ENCODE results near the gene MPV17.
"Not testable (repeated sequence)": the region's sequence is repeated elsewhere in the genome, so short reads cannot be mapped to it uniquely, and the experiment has no call there.

The MPV17 gene

GRCh38 chr2:27322301-27322765 lies 564 bp downstream of the MPV17 start:
- DNase-seq: no peak

DNA sequence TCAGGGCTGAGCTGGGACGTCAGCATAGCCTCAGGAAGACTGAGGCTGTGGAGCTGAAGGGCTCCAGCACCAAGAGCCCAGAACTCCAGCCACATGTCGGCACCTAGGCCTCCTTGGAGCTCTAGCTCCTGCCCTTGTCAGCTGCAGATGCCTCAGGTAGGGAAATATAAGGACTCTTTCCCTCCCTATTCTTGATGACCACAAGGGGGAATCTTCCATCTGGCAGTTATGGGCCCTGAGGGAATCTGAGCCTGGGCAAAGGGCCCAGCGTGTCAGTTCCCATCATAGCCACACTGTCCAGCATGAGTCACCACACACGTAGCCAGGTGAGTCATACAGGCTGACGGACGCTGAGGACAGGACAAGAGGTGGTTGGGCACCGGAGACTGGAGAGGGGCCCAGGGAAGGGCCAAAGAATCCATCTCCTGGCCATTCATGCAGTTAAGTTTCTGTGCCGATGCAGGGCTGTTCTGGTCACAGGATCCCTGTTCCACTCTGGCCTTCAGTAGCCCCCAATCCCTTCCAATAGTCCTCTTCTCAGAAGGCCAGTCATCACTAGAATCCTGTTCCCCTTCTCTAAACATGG lies 1.8 kb downstream of the MPV17 start:
- DNase-seq: peak; percentile 95

- DNase-seq: not testable (repeated sequence)
These were observed 3.1 kb downstream of the MPV17 start for GRCh38 chr2:27319839-27320238.

DNA sequence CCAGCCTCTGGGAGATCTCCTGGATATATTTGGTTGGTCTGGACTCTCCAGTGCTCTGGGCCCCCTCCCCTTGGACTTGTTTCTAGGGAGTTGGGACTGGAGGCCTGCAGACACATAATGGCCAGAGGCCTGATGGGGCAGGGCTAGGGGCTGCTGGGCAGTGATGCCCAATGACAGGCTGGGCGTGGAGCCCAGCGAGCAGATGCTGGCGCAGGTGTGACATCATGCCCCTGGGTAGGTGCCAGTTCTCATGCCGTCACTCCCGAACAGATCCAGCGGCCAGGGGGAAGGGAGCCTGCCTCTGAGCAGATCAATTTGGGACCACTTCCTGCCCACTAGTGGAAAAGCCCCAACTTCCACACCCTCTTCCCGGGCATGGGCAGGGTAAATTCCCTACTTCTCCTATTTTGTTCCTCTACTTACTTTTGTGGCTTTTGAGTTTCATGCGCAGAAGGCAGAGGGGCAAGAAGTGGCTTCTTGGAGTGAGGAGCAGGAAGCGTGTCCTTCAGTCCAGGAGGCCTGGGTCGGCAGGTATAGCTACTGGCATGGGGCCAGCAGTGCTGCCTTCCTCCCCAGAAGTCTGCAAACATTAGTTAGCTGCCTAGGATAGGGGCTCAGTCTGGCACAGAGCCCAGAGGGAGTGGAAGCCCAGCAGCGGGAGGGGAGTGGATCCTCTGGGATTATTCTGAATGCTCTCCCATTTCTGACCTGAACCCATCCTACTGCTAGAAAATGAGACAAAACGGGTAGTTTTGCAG lies 6.1 kb downstream of the MPV17 start:
- DNase-seq: no peak

GRCh38 chr2:27315122-27315521 lies 7.8 kb downstream of the MPV17 start:
- DNase-seq: no peak

DNA sequence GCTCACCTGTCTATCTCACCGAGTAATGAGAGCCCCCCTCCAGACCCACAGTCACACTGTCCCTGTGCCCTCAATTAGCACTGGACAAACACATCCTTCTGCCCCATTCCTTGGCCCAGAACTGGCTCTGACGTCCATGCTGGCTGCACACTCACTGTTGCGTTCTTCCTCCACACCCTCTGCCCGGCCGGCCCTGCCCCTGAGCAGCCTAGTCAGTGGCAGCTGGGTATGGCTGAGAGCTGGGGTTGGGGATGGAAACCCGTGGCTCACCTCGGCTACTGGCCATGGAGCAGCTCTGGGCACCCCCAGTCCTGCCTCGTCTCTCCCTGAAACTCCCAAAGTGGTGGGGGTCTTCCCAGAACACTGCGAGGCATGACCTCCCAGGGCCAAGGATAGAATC lies 8.2 kb downstream of the MPV17 start:
- DNase-seq: no peak

DNA sequence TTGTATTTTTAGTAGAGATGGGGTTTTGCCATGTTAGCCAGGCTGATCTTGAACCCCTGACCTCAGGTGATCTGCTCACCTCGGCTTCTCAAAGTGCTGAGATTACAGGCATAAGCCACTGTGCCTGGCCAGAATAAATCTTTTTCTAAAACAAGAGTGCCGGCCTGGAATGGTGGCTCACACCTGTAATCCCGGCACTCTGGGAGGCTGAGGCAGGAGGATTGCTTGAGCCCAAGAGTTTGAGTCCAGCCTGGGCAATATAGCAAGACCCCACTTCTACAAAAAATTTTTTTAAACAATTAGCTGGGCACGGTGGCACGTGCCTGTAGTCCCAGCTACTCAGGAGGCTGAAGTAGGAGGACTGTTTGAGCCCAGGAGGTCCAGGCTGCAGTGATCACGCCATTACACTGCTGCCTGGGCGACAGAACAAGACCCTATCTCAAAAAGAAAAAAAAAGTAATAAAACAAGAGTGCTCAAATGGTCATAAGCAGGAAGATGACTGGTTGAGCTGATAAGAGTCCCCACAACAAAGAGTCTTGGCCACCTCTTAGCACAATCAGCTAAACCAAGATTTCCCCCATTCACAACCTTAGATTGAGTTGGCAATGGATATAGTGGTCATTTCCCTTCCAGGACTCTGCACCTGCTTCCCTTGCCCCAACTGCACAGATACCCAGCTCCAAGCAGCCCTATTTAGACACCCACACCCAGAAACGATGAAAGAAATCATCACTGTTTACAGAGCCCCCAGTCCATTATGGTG lies 8.8 kb downstream of the MPV17 start:
- DNase-seq: no peak

DNA sequence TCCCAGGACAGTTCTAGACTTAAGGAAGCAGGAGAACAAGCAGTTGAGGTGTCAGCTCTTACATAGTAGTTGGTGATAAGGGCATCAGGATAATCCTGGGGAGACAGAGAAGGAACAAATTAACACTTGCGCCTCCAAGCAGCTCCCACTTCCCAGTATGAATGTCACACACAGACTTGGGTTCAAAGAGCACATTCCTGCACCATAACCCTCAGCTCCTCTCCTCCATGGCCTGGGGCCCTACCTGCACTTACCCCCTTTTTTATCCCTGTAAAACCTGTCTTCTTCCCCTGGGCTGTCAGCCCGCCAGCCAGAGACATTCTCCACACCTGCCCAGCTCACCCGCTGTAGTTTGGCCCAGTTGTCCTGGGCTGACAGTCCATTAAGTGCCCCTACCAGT lies 10.7 kb downstream of the MPV17 start:
- no peak for DNase-seq

GRCh38 chr2:27309651-27310050 lies 13.2 kb downstream of the MPV17 start:
- DNase-seq: no peak

DNA sequence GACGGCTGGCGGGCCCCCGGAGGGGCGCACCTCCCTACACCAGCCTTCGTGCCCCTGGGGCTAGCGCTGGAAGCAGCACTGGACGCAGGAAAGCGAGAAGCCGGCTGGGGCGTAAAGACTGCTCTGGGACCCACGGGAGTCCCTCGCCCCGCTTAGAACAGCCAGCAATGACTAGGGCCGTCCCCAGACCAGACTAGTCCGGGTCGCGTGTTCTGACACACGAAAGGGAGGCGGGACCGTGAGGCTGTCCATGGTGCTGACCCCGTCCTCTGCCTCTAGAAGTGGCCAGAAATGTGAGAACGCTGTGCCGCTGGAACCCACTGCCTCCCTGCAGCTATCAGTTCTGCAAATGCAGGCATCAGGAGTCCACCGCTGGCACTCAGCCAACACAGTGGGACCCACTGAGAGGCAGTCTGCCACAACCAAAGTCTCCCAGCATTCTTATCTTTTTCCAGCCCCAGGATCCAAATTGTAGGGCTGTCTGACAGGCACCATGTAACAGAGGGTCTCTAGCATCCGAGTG lies 14.5 kb downstream of the MPV17 start, which contains the start of gene UCN:
Gene UCN, minus strand, starts transcription at position 87 of the 523 bp plus-strand sequence. CDS start 550 bp downstream, outside the sequence.
- DNase-seq: peak; percentile 24

GRCh38 chr2:27307545-27308358 lies 15.1 kb downstream of the MPV17 start:
- DNase-seq: no peak

DNA sequence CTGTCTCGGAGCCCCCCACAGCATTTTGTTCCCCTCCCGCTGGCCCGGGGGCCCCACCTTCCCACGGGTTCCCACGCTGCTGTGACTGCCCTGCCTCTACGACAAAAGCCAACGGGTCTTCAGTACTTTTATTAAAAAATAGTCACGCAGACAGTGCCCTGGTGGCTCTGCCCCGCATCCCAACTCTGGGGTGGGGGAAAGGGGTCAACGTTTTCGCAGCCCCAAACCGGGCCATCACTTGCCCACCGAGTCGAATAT lies 15.7 kb downstream of the MPV17 start:
- DNase-seq: no peak

GRCh38 chr2:27306573-27307286 lies 16.2 kb downstream of the MPV17 start:
- no peak for DNase-seq

DNA sequence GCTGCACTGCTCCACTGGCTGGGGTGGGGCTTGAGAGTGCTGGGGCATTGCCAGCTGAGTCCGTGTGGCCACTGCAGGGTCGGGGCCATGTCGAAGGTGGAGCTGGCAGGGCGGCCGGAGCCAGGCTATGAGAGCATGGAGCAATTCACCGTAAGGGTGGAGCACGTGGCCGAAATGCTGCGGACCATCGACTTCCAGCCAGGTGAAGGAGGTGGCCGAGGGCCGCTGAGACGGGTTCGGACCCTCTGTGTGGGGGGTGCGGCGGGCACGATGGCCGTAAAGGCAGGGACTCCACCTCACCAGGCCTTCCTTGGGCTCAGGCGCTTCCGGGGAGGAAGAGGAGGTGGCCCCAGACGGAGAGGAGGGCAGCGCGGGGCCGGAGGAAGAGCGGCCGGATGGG lies 16.8 kb downstream of the MPV17 start:
- DNase-seq: no peak

DNA sequence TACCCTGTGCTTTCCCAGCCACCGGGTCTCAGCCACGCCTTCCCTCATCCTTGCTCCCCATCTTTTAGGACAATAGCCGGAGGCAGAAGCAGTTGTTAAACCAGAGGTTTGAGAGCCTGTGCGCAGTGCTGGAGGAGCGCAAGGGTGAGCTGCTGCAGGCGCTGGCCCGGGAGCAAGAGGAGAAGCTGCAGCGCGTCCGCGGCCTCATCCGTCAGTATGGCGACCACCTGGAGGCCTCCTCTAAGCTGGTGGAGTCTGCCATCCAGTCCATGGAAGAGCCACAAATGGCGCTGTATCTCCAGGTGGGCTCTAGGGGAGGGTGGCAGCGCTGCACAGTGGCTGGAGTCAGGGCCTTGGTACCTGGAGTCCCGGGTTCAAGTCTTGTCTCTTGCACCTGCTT lies 17.4 kb downstream of the MPV17 start:
- no peak for DNase-seq

DNA sequence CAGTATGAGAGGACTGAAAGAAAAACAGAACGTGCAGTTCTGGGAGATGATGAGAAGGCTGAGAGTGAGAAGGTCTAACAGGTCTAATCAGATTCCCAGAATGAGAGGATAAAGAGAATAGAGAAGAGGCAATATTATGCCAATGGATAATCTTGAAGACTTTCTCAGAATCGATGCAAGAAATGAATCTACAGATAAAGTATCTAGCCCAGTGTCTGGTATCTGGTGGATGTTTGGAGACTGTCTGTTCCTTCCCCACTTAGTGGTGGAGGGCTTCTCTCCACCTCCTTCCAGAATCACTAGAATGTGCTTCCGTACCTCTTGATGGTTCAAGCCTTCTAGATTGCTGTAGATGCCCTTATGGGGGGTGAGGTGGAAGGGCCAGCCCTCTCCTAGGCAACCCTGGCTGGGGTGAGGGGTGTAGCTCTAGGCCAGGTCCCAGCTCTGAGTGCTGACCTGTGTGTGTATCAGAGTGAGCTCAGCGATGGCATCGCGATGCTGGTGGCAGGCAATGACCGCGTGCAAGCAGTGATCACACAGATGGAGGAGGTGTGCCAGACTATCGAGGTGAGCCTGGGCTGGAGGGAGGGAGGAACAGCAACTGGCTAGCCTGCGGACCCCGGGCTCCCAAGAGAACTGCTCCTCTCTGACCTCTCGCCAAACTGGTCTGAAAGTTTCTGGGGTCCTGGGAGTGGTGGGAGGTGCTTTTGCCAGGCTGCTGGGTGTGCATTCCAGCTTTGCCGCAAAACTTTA lies 18.2 kb downstream of the MPV17 start:
- DNase-seq: no peak

DNA sequence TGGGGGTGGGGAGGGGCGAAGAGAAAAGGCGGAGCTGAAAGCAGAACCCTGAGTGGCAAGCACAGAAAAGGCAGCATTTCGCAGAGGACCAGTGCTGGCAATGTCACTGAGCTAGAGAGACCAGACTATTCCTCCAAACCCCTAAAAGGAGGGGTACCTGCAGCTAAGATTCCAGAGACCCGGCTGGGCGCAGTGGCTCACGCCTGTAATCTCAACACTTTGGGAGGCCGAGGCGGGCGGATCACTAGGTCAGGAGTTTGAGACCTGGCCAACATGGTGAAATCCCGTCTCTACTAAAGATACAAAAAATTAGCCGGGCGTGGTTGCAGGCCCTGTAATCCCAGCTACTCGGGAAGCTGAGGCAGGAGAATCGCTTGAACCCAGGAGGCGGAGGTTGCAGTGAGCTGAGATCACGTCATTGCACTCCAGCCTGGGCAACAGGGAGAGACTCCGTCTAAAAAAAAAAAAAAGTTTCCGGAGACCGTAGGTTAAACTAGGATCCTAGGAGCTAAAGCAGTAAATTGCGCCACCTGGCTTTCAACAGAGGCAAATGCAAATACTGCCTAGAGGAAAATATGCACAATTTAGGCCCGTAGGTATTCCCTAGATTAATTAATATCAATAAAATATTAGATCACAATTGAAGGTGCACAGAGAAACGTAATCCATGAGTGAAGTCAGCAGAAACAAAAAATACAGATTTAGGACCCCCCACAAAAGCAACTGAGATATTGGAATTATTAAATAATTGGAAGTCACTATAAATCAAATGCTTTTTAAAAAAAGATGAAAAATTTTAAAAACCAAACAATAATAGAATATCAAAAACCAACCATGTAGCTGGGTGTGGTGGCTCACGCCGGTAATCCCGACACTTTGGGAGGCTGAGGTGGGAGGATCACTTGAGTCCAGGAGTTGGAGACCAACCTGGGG lies 19.5 kb downstream of the MPV17 start:
- DNase-seq: peak; percentile 73

DNA sequence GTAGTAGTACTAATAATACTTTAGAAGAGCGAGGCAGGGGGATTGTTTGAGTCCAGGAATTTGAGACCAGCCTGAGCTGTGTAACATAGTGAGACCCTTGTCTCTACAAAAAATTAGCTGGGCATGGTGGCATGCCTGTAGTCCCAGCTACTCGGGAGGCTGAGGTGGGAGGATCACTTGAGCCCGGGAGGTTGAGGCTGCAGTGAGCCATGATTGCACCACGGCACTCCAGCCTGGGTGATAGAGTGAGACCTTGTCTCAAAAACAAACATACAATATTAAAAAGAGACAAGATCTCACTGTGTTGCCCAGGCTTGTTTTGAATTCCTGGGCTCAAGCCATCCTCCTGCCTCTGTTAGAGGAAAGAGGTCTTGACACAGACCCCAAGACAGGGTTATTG lies 22.3 kb downstream of the MPV17 start:
- DNase-seq: not testable (repeated sequence)

DNA sequence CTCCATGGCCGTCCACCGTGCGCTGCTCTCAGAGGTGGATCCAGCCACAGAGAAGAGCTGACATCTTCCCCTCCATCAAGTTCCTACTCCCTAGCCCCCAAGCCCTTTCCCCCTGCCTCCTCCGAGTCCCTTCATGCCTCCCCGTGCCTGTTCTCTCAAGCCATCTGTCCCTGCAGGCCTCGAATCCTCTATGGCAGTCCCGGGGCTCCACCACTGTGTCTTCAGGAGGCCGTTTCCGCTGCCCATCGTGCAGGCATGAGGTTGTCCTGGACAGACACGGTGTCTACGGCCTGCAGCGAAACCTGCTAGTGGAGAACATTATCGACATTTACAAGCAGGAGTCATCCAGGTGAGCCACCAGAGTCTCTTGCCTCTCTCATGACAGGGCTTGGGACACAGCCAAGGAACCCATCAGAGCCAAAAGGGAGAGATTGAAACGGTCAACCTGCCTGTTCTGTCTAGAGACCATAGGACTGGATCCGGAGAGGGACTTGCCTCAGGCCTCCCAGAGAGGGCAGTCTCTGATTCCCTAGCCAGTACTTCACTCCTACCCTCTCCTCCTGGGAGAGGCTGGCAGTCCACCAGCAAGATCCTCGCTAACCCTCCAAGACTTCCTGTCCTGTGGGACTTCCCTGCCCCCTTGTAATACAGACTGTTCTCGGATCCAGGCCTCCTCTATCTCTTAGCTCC lies 24.4 kb downstream of the MPV17 start:
- no peak for DNase-seq

- DNase-seq: no peak
These were observed 25.7 kb downstream of the MPV17 start for GRCh38 chr2:27297195-27297594.

All from amniotic stem cell (primary cell).